Measurements from ENCODE around the gene ARFIP1. TPM values are rescaled to one million over a fixed set of nuclear protein-coding genes. Genes with fewer than 3 reads are reported as not detected.

Gene ARFIP1
- total RNA-seq, 4 donors from 2014 or later = 24.3 to 38.3 (median 27.0) TPM

- no peaks in the 10 kb centered on the region for H3K27me3 ChIP-seq
- no peak for TF ChIP-seq POLR2AphosphoS5 (IDR thresholded peaks at IDR 0.05)
- no peak for TF ChIP-seq CTCF (IDR thresholded peaks at IDR 0.05)
- no peak for TF ChIP-seq EP300 (IDR thresholded peaks at IDR 0.05)
- TF ChIP-seq POLR2A (IDR thresholded peaks at IDR 0.05) = no peak
- H3K4me1 ChIP-seq = peaks cover 7% of the 10 kb centered on the region
- H3K27ac ChIP-seq = no peak overlapping the region
- no peaks in the 10 kb centered on the region for H3K9me3 ChIP-seq
- 69% methylated on average over 14 of the region's 14 CpGs for WGBS
- H3K36me3 ChIP-seq = peaks cover 22% of the 10 kb centered on the region
- H3K4me3 ChIP-seq = no peak overlapping the region
- DNase-seq (ENCODE audit: low spot score in 2 of 2) = peak in 1 of 2 donors; percentile 38
Measured at GRCh38 chr4:152961014-152961772, 181.4 kb downstream of the ARFIP1 start.

- no peak overlapping the region for H3K27ac ChIP-seq
- WGBS = 84% methylated on average over 1 of the region's 1 CpG
- H3K9me3 ChIP-seq = no peaks in the 10 kb centered on the region
Measured at GRCh38 chr4:152961773-152962115, 182.0 kb downstream of the ARFIP1 start.

More at GRCh38 chr4:152961773-152962115, 182.0 kb downstream of the ARFIP1 start:
- no peak overlapping the region for H3K4me3 ChIP-seq
- DNase-seq (ENCODE audit: low spot score in 2 of 2) = no peak
- TF ChIP-seq EP300 (IDR thresholded peaks at IDR 0.05) (no peak), CTCF (IDR thresholded peaks at IDR 0.05) (no peak), POLR2AphosphoS5 (IDR thresholded peaks at IDR 0.05) (no peak), POLR2A (IDR thresholded peaks at IDR 0.05) (no peak)
- H3K36me3 ChIP-seq = peaks cover 20% of the 10 kb centered on the region
- peaks cover 8% of the 10 kb centered on the region for H3K4me1 ChIP-seq
- no peaks in the 10 kb centered on the region for H3K27me3 ChIP-seq

Other genes with a start within 250 kb of the ARFIP1 start
- gene FBXW7, start 243.9 kb upstream of the ARFIP1 start, total RNA-seq = 100 to 1,000 TPM; 106 to 363 (median 138) TPM
- 100 to 1,000 TPM in 3 of 4 donors, 10 to 100 TPM in 1; 81.9 to 164 (median 132) TPM for gene TMEM154, start 100.0 kb upstream of the ARFIP1 start, total RNA-seq
- under 1 TPM in 2 of 4 donors, not detected in 2; 0.24 to 0.59 TPM for gene TIGD4, start 224 bp upstream of the ARFIP1 start, total RNA-seq
- 10 to 100 TPM; 21.9 to 39.6 (median 28.7) TPM for gene FHDC1, start 156.4 kb downstream of the ARFIP1 start, total RNA-seq